Esophagus (tissue), 2 donors: ENCODE results near the gene LTB4R2. TPM values are rescaled to one million over a fixed set of nuclear protein-coding genes. Genes with fewer than 3 reads are reported as not detected.

ENCODE experiments used
- H3K27ac ChIP-seq, 2 donors: one replicate each; pipeline ENCODE4 v1.5.1; 2013; ENCODE audit warnings: low read depth in 2 of 2, mild to moderate bottlenecking in 2 of 2, inconsistent platforms in 1 of 2, low read length in 1 of 2, moderate library complexity in 1 of 2
- H3K27me3 ChIP-seq, 2 donors: one replicate each; pipeline ENCODE4 v1.6.1; 2013; ENCODE audit warnings: low read length in 2 of 2, control low read depth in 1 of 2, mild to moderate bottlenecking in 1 of 2; ENCODE audit not compliant: insufficient read depth in 2 of 2, control insufficient read depth in 1 of 2
- H3K36me3 ChIP-seq, 2 donors: one replicate each; pipeline ENCODE4 v1.6.1; 2013; ENCODE audit warnings: low read length in 1 of 2; ENCODE audit not compliant: control insufficient read depth in 2 of 2, insufficient read depth in 2 of 2
- H3K4me1 ChIP-seq, 2 donors: one replicate each; pipeline ENCODE4 v1.6.1; 2013; ENCODE audit warnings: low read length in 1 of 2; ENCODE audit not compliant: control insufficient read depth in 2 of 2, insufficient read depth in 2 of 2
- H3K4me3 ChIP-seq, 2 donors: one replicate each; pipeline ENCODE4 v1.5.1; 2013; ENCODE audit warnings: low read length in 2 of 2, mild to moderate bottlenecking in 2 of 2, low read depth in 1 of 2, moderate library complexity in 1 of 2
- H3K9me3 ChIP-seq, 2 donors: one replicate each; pipeline ENCODE4 v1.6.1; 2013; ENCODE audit warnings: mild to moderate bottlenecking in 2 of 2, low read depth in 1 of 2, low read length in 1 of 2, moderate library complexity in 1 of 2; ENCODE audit not compliant: control insufficient read depth in 2 of 2, insufficient read depth in 1 of 2
- WGBS, 2 donors: extraction: QIAGEN DNeasy Blood & Tissue Kit; methylation state at CpG; one replicate each; pipeline ENCODE4 v1.1.7; 2013; 5-methylcytosine and 5-hydroxymethylcytosine counted together
- polyA plus RNA-seq, 2 donors: library from polyadenylated mRNA; stranded (reverse); fragments of 200-250 nt; gene quantifications; one replicate each; pipeline ENCODE4 v1.2.3, GENCODE V29; 2013
- donor health status: healthy with polysubstance abuse.
- donor health status: Bipolar disorder and iron deficiency.

Gene LTB4R2
- polyA plus RNA-seq, 2 donors = 11.6 to 30.4 TPM

DNA sequence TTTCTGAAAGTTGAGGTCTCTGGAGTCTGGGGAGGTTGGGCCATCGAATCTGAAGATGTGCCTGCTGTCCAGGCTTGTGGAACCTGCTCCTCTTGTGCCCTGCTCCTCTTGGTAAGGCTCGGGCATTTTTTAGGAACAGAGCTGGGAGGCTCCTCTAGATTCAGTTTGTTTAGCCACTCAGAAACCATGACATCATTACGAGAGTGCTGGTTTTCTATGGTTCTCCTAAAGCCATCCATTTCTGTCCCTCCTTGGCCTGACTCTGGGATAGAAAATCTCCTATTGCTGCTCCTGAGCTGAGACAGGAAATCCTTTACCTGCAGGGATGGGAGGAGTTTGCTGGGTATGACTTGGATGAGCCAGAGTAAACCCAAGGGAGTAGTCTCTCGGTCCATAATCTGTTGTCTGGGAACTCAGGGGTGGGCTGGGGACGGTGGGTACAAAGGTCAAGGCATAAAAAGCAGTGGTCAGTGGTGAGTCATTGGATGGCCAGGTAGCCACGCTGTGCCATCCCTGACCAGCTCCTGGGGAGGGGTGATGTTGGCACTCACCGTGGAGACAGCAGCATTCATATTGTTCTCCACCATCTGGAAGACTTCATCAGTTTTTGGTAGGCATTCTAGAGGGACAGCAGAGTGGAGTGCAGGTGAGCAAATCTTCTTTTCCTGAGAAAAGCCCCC is 27.3 kb downstream of the LTB4R2 start:
- Histone ChIP-seq H3K36me3 (peaks cover 0 to 4% of the 10 kb centered on the region in 2 donors), H3K9me3 (no peaks in the 10 kb centered on the region), H3K4me3 (no peak overlapping the region), H3K4me1 (peaks cover 5 to 18% of the 10 kb centered on the region in 2 donors), H3K27me3 (no peaks in the 10 kb centered on the region), H3K27ac (no peak overlapping the region)
- 83 to 85% methylated on average over 7 of the region's 7 CpGs for WGBS, 2 donors

DNA sequence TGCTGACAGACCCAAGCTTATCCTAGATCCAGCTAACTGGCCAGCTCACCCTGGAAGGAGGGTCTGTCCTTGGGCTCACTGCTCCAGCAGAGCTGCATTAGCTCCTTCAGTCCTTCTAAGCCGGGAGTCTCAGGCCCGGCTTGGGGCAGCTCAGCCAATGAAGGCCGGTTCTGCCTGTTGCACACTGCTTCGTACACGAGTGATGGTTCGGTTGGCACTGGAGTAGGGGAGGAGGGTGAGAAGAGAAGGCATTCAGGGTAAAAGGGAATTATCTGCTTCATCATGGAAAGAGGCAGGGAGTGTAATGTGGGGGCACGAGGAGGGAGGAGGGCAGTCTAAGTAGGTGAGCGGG is 27.9 kb downstream of the LTB4R2 start:
- Histone ChIP-seq H3K9me3 (no peaks in the 10 kb centered on the region), H3K4me3 (no peak overlapping the region), H3K4me1 (peaks cover 5 to 13% of the 10 kb centered on the region in 2 donors), H3K36me3 (peaks cover 0 to 4% of the 10 kb centered on the region in 2 donors), H3K27ac (no peak overlapping the region), H3K27me3 (no peaks in the 10 kb centered on the region)
- WGBS, 2 donors = 94 to 95% methylated on average over 8 of the region's 8 CpGs

DNA sequence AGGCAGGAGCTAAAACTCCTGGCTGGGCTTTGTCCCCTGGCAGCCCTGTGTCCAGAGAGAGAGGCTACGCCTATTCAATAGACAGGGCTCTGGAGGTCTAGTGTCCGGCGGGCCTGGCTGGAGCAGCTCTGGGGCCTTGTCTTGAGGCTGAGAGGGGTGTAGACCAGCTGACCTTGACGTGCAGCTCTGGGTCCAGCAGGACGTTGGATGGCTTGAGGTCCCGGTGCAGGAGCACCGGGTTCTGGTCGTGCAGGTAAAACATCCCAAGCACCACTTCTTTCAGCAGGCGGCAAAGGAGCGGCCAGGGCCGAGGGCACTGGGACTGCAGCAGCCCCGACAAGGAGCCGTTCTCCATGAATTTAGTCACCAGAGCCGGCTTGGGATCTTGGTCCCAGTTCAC is 28.9 kb downstream of the LTB4R2 start:
- peak overlapping the region; percentile 53 to 61 for H3K4me3 ChIP-seq
- H3K27me3 ChIP-seq = no peaks in the 10 kb centered on the region
- WGBS, 2 donors = 73 to 82% methylated on average over 14 of the region's 14 CpGs
- no peaks in the 10 kb centered on the region for H3K9me3 ChIP-seq
- H3K27ac ChIP-seq = no peak overlapping the region
- H3K4me1 ChIP-seq = peaks cover 5 to 9% of the 10 kb centered on the region in 2 donors
- H3K36me3 ChIP-seq = peaks cover 0 to 4% of the 10 kb centered on the region in 2 donors

DNA sequence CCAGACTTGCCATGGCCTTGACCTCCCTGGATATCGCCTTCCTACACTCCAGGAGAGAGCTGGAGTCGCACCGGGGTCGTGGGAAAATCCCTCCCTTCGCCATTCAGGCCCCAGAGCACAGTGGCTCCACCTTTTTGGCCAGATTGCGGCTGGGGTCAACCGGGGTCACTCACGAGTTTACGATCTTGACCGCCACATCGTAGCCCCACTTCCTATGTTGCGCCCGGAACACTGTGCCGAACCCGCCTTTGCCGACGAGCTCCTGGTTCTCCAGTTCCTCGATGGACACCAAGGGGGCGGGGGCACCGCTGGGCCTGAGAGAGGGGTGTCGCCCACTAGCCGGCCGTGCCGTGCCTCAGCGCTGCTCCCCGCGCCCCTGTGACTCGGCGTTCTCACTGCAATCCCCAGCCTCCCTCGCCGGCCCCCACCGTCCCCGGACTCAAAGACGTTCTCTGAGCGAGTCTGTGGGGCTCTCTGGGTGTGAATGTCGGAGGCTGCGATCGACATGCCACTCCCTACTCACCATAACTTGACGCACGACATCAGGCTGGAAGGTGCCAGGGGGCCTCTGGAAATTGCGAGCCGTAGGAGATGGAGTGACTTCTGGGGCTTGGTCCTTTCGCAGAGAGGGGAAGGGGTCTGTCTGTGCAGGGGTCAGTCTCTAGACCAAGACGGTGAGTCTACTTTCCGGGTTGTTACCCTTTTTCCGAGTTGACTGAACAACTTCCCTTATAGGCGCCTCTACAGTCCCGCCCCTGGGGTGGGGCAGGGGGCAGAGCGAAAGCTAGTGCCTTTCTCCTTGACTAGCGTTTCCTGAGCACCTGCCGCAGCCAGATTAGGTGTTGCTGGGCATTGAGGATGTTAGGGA is 29.6 kb downstream of the LTB4R2 start, which contains the start of gene RIPK3:
TSS of gene RIPK3 (minus strand) at position 708 of the 868 bp plus-strand sequence. CDS start at position 543, 165 bp downstream.
- Histone ChIP-seq H3K4me3 (peak within 1 kb of the TSS; percentile 53 to 61), H3K27me3 (no peaks in the 10 kb centered on the region)
- WGBS, 2 donors = 8 to 13% methylated on average over 51 of the region's 51 CpGs

DNA sequence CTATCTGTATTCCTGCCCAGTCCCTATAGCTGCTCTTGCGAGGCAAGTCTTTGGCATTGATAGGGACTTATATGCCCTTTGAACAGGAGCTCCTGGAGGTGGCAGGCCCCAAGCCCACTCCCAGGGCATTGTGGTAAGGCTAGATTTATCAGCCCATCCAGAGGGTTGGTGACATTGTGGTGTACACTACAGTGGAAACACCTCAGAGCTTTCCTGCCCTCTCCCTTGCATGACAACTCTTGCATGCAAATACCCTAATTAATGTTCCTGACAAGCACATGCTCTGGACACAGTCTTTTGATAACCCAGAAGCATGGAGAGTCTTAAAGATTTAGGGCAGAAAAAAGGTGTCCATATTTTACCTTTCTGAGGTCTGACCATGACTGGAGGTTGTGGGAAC is 30.7 kb downstream of the LTB4R2 start:
- no peak overlapping the region for H3K4me3 ChIP-seq
- no peaks in the 10 kb centered on the region for H3K9me3 ChIP-seq
- no peak overlapping the region for H3K27ac ChIP-seq
- H3K27me3 ChIP-seq = no peaks in the 10 kb centered on the region
- H3K36me3 ChIP-seq = peaks cover 0 to 4% of the 10 kb centered on the region in 2 donors
- peaks cover 5 to 6% of the 10 kb centered on the region in 2 donors for H3K4me1 ChIP-seq
- WGBS, 2 donors = 83 to 98% methylated on average over 1 of the region's 1 CpG

More for the DNA sequence above, 29.6 kb downstream of the LTB4R2 start, which contains the start of gene RIPK3:
- Histone ChIP-seq H3K36me3 (peaks cover 0 to 4% of the 10 kb centered on the region in 2 donors), H3K4me1 (peaks cover 5 to 9% of the 10 kb centered on the region in 2 donors), H3K9me3 (no peaks in the 10 kb centered on the region), H3K27ac (peak within 1 kb of the TSS; percentile 60 to 62)

DNA sequence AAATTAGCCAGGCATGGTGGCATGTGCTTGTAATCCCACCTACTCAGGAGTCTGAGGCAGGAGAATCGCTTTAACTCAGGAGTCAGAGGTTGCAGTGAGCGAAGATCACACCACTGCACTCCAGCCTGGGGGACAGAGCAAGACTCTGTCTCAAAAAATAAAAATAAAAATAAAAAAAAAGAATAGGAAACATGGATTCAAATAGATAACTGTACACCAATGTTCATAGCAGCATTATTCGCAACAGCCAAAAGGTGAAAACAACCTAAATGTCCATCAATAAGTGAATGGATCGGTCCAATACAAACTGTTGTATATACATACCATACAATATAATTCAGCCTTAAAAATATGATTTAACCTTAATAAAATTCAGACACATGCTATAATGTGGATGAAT is 32.9 kb downstream of the LTB4R2 start:
- Histone ChIP-seq H3K27ac (no peak overlapping the region), H3K27me3 (no peaks in the 10 kb centered on the region), H3K4me1 (peaks cover 5 to 6% of the 10 kb centered on the region in 2 donors), H3K36me3 (no peaks in the 10 kb centered on the region), H3K4me3 (no peak overlapping the region), H3K9me3 (no peaks in the 10 kb centered on the region)
- WGBS, 2 donors = 96% methylated on average over 4 of the region's 4 CpGs

DNA sequence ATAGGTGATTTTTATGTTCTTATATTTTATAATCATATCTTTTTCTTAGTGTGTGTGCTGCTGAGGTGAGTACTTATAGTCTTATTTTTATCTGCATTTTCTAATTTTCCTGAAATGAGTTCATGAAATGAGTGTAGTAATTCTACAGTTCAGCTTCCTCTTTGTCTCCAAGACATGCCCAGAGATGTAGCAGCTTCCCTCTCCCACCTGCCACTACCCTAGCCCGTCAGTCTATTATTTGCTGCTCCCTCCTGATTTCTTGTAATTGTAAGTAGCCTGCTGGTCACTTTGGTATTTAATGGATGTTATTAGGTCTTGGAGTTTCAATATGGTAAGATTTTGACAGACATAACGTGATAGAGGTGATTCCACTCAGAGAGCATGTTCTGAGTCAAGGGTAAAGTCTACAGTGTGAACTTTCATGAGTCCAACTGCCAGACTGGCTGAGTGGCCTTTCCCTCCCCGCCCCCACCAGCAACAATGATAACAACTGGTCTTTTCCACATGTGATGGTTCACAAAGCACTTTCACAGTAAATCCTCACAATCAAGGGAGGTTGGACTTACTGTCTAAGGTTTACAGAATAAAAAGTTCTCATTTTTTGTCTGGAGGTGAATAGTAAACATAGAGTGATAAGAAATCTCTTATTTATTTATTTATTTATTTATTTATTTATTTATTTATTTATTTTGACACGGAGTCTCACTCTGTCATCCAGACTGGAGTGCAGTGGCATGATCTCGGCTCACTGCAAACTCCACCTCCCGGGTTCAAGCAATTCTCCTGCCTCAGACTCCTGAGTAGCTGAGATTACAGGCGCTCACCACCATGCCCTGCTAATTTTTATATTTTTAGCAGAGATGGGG is 34.1 kb downstream of the LTB4R2 start:
- no peaks in the 10 kb centered on the region for H3K9me3 ChIP-seq
- no peak overlapping the region for H3K27ac ChIP-seq
- no peaks in the 10 kb centered on the region for H3K36me3 ChIP-seq
- no peak overlapping the region for H3K4me3 ChIP-seq
- 74 to 82% methylated on average over 7 of the region's 7 CpGs for WGBS, 2 donors
- no peaks in the 10 kb centered on the region for H3K27me3 ChIP-seq
- peaks cover 2% of the 10 kb centered on the region in 2 donors for H3K4me1 ChIP-seq

DNA sequence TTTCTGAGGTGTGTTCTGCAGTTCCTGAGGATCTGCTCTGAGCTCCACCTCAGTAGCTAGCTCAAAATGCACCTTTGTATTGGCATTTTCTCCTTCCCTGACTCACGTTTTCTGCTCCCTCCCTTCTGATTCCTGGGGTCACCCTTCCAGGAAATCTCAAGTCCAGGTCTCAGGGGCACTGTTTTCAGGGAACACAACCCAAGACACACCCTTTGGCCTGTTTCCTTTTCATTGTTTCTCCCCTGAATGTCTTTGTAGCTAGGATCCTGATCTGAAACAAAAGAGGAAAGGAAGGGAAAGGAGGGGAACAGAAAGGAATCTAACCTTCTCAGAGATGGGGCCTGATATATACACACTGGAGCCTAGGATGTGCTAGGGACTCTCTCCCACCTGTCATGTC is 37.2 kb downstream of the LTB4R2 start:
- WGBS, 2 donors = 38 to 58% methylated on average over 1 of the region's 1 CpG

DNA sequence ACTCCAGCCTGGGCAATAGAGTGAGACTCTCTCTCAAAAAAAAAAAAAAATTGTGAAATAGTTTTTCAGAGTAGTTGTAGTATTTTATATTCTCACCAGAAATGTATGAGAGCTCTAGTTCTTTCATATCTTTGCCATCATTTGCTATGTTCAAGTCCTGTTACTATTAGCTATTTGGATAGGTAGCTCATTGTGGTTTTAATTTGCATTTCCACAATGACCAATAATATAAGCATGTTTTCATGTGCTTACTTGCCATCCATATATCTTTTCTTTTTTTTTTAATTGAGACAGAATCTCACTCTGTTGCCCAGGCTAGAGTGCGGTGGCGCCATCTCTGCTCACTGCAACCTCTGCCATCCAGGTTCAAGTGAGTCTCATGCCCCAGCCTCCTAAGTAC is 38.2 kb downstream of the LTB4R2 start:
- no peaks in the 10 kb centered on the region for H3K9me3 ChIP-seq
- no peak overlapping the region for H3K4me3 ChIP-seq
- H3K36me3 ChIP-seq = no peaks in the 10 kb centered on the region
- no peaks in the 10 kb centered on the region for H3K27me3 ChIP-seq
- 92 to 93% methylated on average over 2 of the region's 2 CpGs for WGBS, 2 donors
- no peak overlapping the region for H3K27ac ChIP-seq
- H3K4me1 ChIP-seq = peaks cover 0 to 3% of the 10 kb centered on the region in 2 donors

More for the DNA sequence above, 37.2 kb downstream of the LTB4R2 start:
- Histone ChIP-seq H3K27ac (no peak overlapping the region), H3K36me3 (no peaks in the 10 kb centered on the region), H3K9me3 (no peaks in the 10 kb centered on the region), H3K4me1 (peaks cover 0 to 3% of the 10 kb centered on the region in 2 donors), H3K27me3 (no peaks in the 10 kb centered on the region), H3K4me3 (no peak overlapping the region)
